ENCODE measurements around the gene SMOC2.

Gene SMOC2

GRCh38 chr6:168427184-168427583, 13.8 kb upstream of the SMOC2 start:
- WGBS (ENCODE audit: extremely low coverage, insufficient coverage, low lambda C conversion rate) = no CpG with 5 or more reads among the region's 8 CpGs
- H3K36me3 ChIP-seq (ENCODE audit: control insufficient read depth, insufficient read depth, low read length) = no peaks in the 10 kb centered on the region
- no peak overlapping the region for H3K23ac ChIP-seq (ENCODE audit: low read length)

GRCh38 chr6:168428052-168428826, 12.7 kb upstream of the SMOC2 start:
- H4K5ac ChIP-seq (ENCODE audit: low read length) = no peak overlapping the region
- no peak overlapping the region for H3K4me3 ChIP-seq (ENCODE audit: low read length)
- no peak overlapping the region for H2BK15ac ChIP-seq (replicated peaks; ENCODE audit: low read depth)
- H3K9ac ChIP-seq (ENCODE audit: low read length) = no peak overlapping the region
- no peak for DNase-seq
- no peaks in the 10 kb centered on the region for H3K79me1 ChIP-seq (ENCODE audit: low read length)
- no peak overlapping the region for H3K4me2 ChIP-seq (ENCODE audit: low read length)
- H3K4ac ChIP-seq (ENCODE audit: low read depth, low read length) = no peak overlapping the region
- H3K23ac ChIP-seq (ENCODE audit: low read length) = no peak overlapping the region
- WGBS (ENCODE audit: extremely low coverage, insufficient coverage, low lambda C conversion rate) = no CpG with 5 or more reads among the region's 14 CpGs
- H3K56ac ChIP-seq (ENCODE audit: low read length) = no peak overlapping the region
- no peak overlapping the region for H3K27ac ChIP-seq (ENCODE audit: low read depth, low read length)
- no peak overlapping the region for H2BK5ac ChIP-seq (ENCODE audit: low read length)
- H4K8ac ChIP-seq (ENCODE audit: low read depth, low read length) = no peak overlapping the region
- no peaks in the 10 kb centered on the region for H3K4me1 ChIP-seq (ENCODE audit: control insufficient read depth, low read depth, low read length)
- no peak overlapping the region for H3K18ac ChIP-seq (ENCODE audit: low read length)
- no peak overlapping the region for H2BK120ac ChIP-seq (ENCODE audit: low read depth, low read length)
- no peaks in the 10 kb centered on the region for H3K36me3 ChIP-seq (ENCODE audit: control insufficient read depth, insufficient read depth, low read length)
- no peaks in the 10 kb centered on the region for H3K79me2 ChIP-seq (ENCODE audit: control insufficient read depth, insufficient read depth, low read length)
- H2AK5ac ChIP-seq (ENCODE audit: low read length) = no peak overlapping the region
- H3K27me3 ChIP-seq (ENCODE audit: insufficient read depth, low read length, poor library complexity) = no peaks in the 10 kb centered on the region

More at GRCh38 chr6:168427184-168427583, 13.8 kb upstream of the SMOC2 start:
- no peak overlapping the region for H4K8ac ChIP-seq (ENCODE audit: low read depth, low read length)
- no peaks in the 10 kb centered on the region for H3K27me3 ChIP-seq (ENCODE audit: insufficient read depth, low read length, poor library complexity)
- H3K56ac ChIP-seq (ENCODE audit: low read length) = no peak overlapping the region
- no peak for DNase-seq
- no peaks in the 10 kb centered on the region for H3K79me2 ChIP-seq (ENCODE audit: control insufficient read depth, insufficient read depth, low read length)
- no peak overlapping the region for H2BK120ac ChIP-seq (ENCODE audit: low read depth, low read length)
- H2BK5ac ChIP-seq (ENCODE audit: low read length) = no peak overlapping the region
- no peaks in the 10 kb centered on the region for H3K4me1 ChIP-seq (ENCODE audit: control insufficient read depth, low read depth, low read length)
- H3K79me1 ChIP-seq (ENCODE audit: low read length) = no peaks in the 10 kb centered on the region
- H3K4me3 ChIP-seq (ENCODE audit: low read length) = no peak overlapping the region
- no peak overlapping the region for H2BK15ac ChIP-seq (replicated peaks; ENCODE audit: low read depth)
- H3K27ac ChIP-seq (ENCODE audit: low read depth, low read length) = no peak overlapping the region
- no peak overlapping the region for H3K4ac ChIP-seq (ENCODE audit: low read depth, low read length)
- no peak overlapping the region for H3K4me2 ChIP-seq (ENCODE audit: low read length)
- H3K18ac ChIP-seq (ENCODE audit: low read length) = no peak overlapping the region
- no peak overlapping the region for H2AK5ac ChIP-seq (ENCODE audit: low read length)
- no peak overlapping the region for H3K9ac ChIP-seq (ENCODE audit: low read length)
- no peak overlapping the region for H4K5ac ChIP-seq (ENCODE audit: low read length)

DNA sequence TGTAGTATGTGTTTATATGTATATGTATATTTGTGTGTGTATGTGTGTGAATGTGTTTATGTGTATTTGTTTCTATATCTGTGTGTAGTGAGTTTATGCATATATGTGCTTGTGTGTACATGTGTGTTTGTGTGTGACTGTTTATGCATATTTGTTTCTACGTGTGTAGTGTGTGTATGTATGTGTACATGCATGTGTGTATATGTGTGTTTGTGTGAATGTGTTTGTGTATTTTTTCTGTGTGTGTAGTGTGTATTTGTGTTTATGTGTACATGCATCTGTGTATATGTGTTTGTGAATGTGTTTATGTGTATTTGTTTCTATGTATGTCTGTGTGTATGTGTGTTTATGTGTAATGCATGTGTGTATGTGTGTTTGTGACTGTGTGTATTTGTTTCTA, 12.1 kb upstream of the SMOC2 start:
- no peak overlapping the region for H4K8ac ChIP-seq (ENCODE audit: low read depth, low read length)
- H3K79me1 ChIP-seq (ENCODE audit: low read length) = no peaks in the 10 kb centered on the region
- DNase-seq = no peak
- no peak overlapping the region for H2BK5ac ChIP-seq (ENCODE audit: low read length)
- H3K18ac ChIP-seq (ENCODE audit: low read length) = no peak overlapping the region
- no peaks in the 10 kb centered on the region for H3K27me3 ChIP-seq (ENCODE audit: insufficient read depth, low read length, poor library complexity)
- no peak overlapping the region for H4K5ac ChIP-seq (ENCODE audit: low read length)
- H3K4me3 ChIP-seq (ENCODE audit: low read length) = no peak overlapping the region
- H2BK120ac ChIP-seq (ENCODE audit: low read depth, low read length) = no peak overlapping the region
- no peak overlapping the region for H3K9ac ChIP-seq (ENCODE audit: low read length)
- no peak overlapping the region for H3K23ac ChIP-seq (ENCODE audit: low read length)
- H3K4ac ChIP-seq (ENCODE audit: low read depth, low read length) = no peak overlapping the region
- H3K36me3 ChIP-seq (ENCODE audit: control insufficient read depth, insufficient read depth, low read length) = no peaks in the 10 kb centered on the region
- H2AK5ac ChIP-seq (ENCODE audit: low read length) = no peak overlapping the region
- H3K4me1 ChIP-seq (ENCODE audit: control insufficient read depth, low read depth, low read length) = no peaks in the 10 kb centered on the region
- H3K27ac ChIP-seq (ENCODE audit: low read depth, low read length) = no peak overlapping the region
- no peak overlapping the region for H2BK15ac ChIP-seq (replicated peaks; ENCODE audit: low read depth)
- H3K4me2 ChIP-seq (ENCODE audit: low read length) = no peak overlapping the region
- no peaks in the 10 kb centered on the region for H3K79me2 ChIP-seq (ENCODE audit: control insufficient read depth, insufficient read depth, low read length)
- WGBS (ENCODE audit: extremely low coverage, insufficient coverage, low lambda C conversion rate) = no CpG with 5 or more reads among the region's 1 CpG
- H3K56ac ChIP-seq (ENCODE audit: low read length) = no peak overlapping the region

DNA sequence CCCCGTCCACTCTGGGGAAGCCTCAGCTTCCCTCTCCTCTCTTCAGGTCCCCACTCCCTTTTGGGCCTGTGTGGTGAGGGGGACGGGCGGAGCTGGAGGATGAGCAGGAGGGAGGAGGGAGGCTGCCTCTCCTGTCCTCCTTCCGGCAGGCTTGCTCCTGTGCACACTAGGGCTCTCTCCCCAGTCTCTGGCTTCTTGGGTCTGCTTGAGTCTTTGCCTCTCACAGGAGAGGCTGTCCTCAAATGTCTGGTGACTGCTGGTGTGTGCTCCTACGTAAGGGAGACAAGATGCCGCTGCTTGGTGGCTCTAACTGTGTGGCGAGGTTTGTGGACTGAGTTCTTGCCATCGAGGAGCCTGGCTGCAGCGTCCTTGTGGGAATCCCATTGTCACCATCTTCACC, 8.8 kb upstream of the SMOC2 start:
- Histone ChIP-seq H3K79me2 (ENCODE audit: control insufficient read depth, insufficient read depth, low read length) (no peaks in the 10 kb centered on the region), H3K27ac (ENCODE audit: low read depth, low read length) (no peak overlapping the region), H4K8ac (ENCODE audit: low read depth, low read length) (no peak overlapping the region), H3K4me3 (ENCODE audit: low read length) (no peak overlapping the region), H3K27me3 (ENCODE audit: insufficient read depth, low read length, poor library complexity) (no peaks in the 10 kb centered on the region), H3K4me1 (ENCODE audit: control insufficient read depth, low read depth, low read length) (no peaks in the 10 kb centered on the region), H2AK5ac (ENCODE audit: low read length) (no peak overlapping the region), H3K79me1 (ENCODE audit: low read length) (no peaks in the 10 kb centered on the region), H2BK5ac (ENCODE audit: low read length) (no peak overlapping the region), H3K23ac (ENCODE audit: low read length) (no peak overlapping the region), H2BK120ac (ENCODE audit: low read depth, low read length) (no peak overlapping the region), H3K18ac (ENCODE audit: low read length) (no peak overlapping the region), H4K5ac (ENCODE audit: low read length) (no peak overlapping the region), H3K4ac (ENCODE audit: low read depth, low read length) (no peak overlapping the region), H3K9ac (ENCODE audit: low read length) (no peak overlapping the region), H3K36me3 (ENCODE audit: control insufficient read depth, insufficient read depth, low read length) (no peaks in the 10 kb centered on the region), H3K56ac (ENCODE audit: low read length) (no peak overlapping the region), H2BK15ac (replicated peaks; ENCODE audit: low read depth) (no peak overlapping the region), H3K4me2 (ENCODE audit: low read length) (no peak overlapping the region)
- WGBS (ENCODE audit: extremely low coverage, insufficient coverage, low lambda C conversion rate) = no CpG with 5 or more reads among the region's 9 CpGs
- DNase-seq = no peak

GRCh38 chr6:168433898-168434297, 7.1 kb upstream of the SMOC2 start:
- Histone ChIP-seq H3K56ac (ENCODE audit: low read length) (no peak overlapping the region), H3K27ac (ENCODE audit: low read depth, low read length) (no peak overlapping the region), H3K23ac (ENCODE audit: low read length) (no peak overlapping the region), H4K5ac (ENCODE audit: low read length) (no peak overlapping the region), H3K79me1 (ENCODE audit: low read length) (no peaks in the 10 kb centered on the region), H4K8ac (ENCODE audit: low read depth, low read length) (no peak overlapping the region), H2BK120ac (ENCODE audit: low read depth, low read length) (no peak overlapping the region), H3K36me3 (ENCODE audit: control insufficient read depth, insufficient read depth, low read length) (no peaks in the 10 kb centered on the region), H3K4me1 (ENCODE audit: control insufficient read depth, low read depth, low read length) (no peaks in the 10 kb centered on the region), H2AK5ac (ENCODE audit: low read length) (no peak overlapping the region), H3K4ac (ENCODE audit: low read depth, low read length) (no peak overlapping the region), H2BK5ac (ENCODE audit: low read length) (no peak overlapping the region), H3K4me2 (ENCODE audit: low read length) (no peak overlapping the region), H3K18ac (ENCODE audit: low read length) (no peak overlapping the region), H3K79me2 (ENCODE audit: control insufficient read depth, insufficient read depth, low read length) (no peaks in the 10 kb centered on the region), H3K9ac (ENCODE audit: low read length) (no peak overlapping the region), H3K27me3 (ENCODE audit: insufficient read depth, low read length, poor library complexity) (no peaks in the 10 kb centered on the region), H3K4me3 (ENCODE audit: low read length) (no peak overlapping the region), H2BK15ac (replicated peaks; ENCODE audit: low read depth) (no peak overlapping the region)
- no peak for DNase-seq
- no CpG with 5 or more reads among the region's 8 CpGs for WGBS (ENCODE audit: extremely low coverage, insufficient coverage, low lambda C conversion rate)

- Histone ChIP-seq H4K8ac (ENCODE audit: low read depth, low read length) (no peak overlapping the region), H2AK5ac (ENCODE audit: low read length) (no peak overlapping the region), H3K79me1 (ENCODE audit: low read length) (no peaks in the 10 kb centered on the region), H3K4me3 (ENCODE audit: low read length) (no peak overlapping the region), H3K36me3 (ENCODE audit: control insufficient read depth, insufficient read depth, low read length) (no peaks in the 10 kb centered on the region), H3K27ac (ENCODE audit: low read depth, low read length) (no peak overlapping the region), H2BK5ac (ENCODE audit: low read length) (no peak overlapping the region), H4K5ac (ENCODE audit: low read length) (no peak overlapping the region), H2BK120ac (ENCODE audit: low read depth, low read length) (no peak overlapping the region), H3K56ac (ENCODE audit: low read length) (no peak overlapping the region), H3K23ac (ENCODE audit: low read length) (no peak overlapping the region), H3K4me2 (ENCODE audit: low read length) (no peak overlapping the region), H2BK15ac (replicated peaks; ENCODE audit: low read depth) (no peak overlapping the region), H3K9ac (ENCODE audit: low read length) (no peak overlapping the region), H3K18ac (ENCODE audit: low read length) (no peak overlapping the region), H3K4ac (ENCODE audit: low read depth, low read length) (no peak overlapping the region), H3K79me2 (ENCODE audit: control insufficient read depth, insufficient read depth, low read length) (no peaks in the 10 kb centered on the region), H3K27me3 (ENCODE audit: insufficient read depth, low read length, poor library complexity) (peaks cover 2% of the 10 kb centered on the region), H3K4me1 (ENCODE audit: control insufficient read depth, low read depth, low read length) (no peaks in the 10 kb centered on the region)
- no CpG with 5 or more reads among the region's 6 CpGs for WGBS (ENCODE audit: extremely low coverage, insufficient coverage, low lambda C conversion rate)
- DNase-seq = no peak
These were observed 6.5 kb upstream of the SMOC2 start for GRCh38 chr6:168434505-168434904.

Data from mesendoderm (in vitro differentiated cells).